ENCODE results near the gene NEO1.
"Not testable (repeated sequence)": the region's sequence is repeated elsewhere in the genome, so short reads cannot be mapped to it uniquely, and the experiment has no call there.

NEO1 gene

GRCh38 chr15:73165844-73166243, 113.6 kb downstream of the NEO1 start:
- no peak for TF ChIP-seq CTCF (IDR thresholded peaks at IDR 0.05; ENCODE audit: control insufficient read depth, extremely low read depth, insufficient read depth)
- DNase-seq (ENCODE audit: low read depth) = no peak
- no peak overlapping the region for H3K4me3 ChIP-seq (ENCODE audit: low read depth, low read length)

- not testable (repeated sequence) for H3K4me3 ChIP-seq (ENCODE audit: low read depth, low read length)
Measured at GRCh38 chr15:73166711-73167110, 114.4 kb downstream of the NEO1 start.

GRCh38 chr15:73168487-73168886, 116.2 kb downstream of the NEO1 start:
- H3K4me3 ChIP-seq (ENCODE audit: low read depth, low read length) = no peak overlapping the region
- TF ChIP-seq CTCF (IDR thresholded peaks at IDR 0.05; ENCODE audit: control insufficient read depth, extremely low read depth, insufficient read depth) = no peak
- no peak for DNase-seq (ENCODE audit: low read depth)

More at GRCh38 chr15:73166711-73167110, 114.4 kb downstream of the NEO1 start:
- not testable (repeated sequence) for DNase-seq (ENCODE audit: low read depth)

- DNase-seq (ENCODE audit: low read depth) = no peak
- TF ChIP-seq CTCF (IDR thresholded peaks at IDR 0.05; ENCODE audit: control insufficient read depth, extremely low read depth, insufficient read depth) = no peak
- no peak overlapping the region for H3K4me3 ChIP-seq (ENCODE audit: low read depth, low read length)
Measured at GRCh38 chr15:73171711-73172110, 119.4 kb downstream of the NEO1 start.

GRCh38 chr15:73172508-73172907, 120.2 kb downstream of the NEO1 start:
- no peak for TF ChIP-seq CTCF (IDR thresholded peaks at IDR 0.05; ENCODE audit: control insufficient read depth, extremely low read depth, insufficient read depth)
- no peak for DNase-seq (ENCODE audit: low read depth)

GRCh38 chr15:73174171-73174570, 121.9 kb downstream of the NEO1 start:
- no peak for TF ChIP-seq CTCF (IDR thresholded peaks at IDR 0.05; ENCODE audit: control insufficient read depth, extremely low read depth, insufficient read depth)
- DNase-seq (ENCODE audit: low read depth) = no peak
- H3K4me3 ChIP-seq (ENCODE audit: low read depth, low read length) = no peak overlapping the region

More at GRCh38 chr15:73172508-73172907, 120.2 kb downstream of the NEO1 start:
- no peak overlapping the region for H3K4me3 ChIP-seq (ENCODE audit: low read depth, low read length)

GRCh38 chr15:73175382-73175781, 123.1 kb downstream of the NEO1 start:
- H3K4me3 ChIP-seq (ENCODE audit: low read depth, low read length) = no peak overlapping the region
- TF ChIP-seq CTCF (IDR thresholded peaks at IDR 0.05; ENCODE audit: control insufficient read depth, extremely low read depth, insufficient read depth) = no peak
- DNase-seq (ENCODE audit: low read depth) = no peak

All from LNCaP clone FGC (cell line).